H1 (cell line): ENCODE results near the gene PLEKHA4. TPM values are rescaled to one million over a fixed set of nuclear protein-coding genes. Genes with fewer than 3 reads are reported as not detected.

Experiments
- EP300 ChIP-seq, 2 experiments: IDR thresholded peaks; 1 replicate in 1 of 2; 2 replicates in 1 of 2; pipeline ENCODE4 v1.6.1; 2011 to 2012; ENCODE audit warnings: low read depth in 2 of 2, low read length in 2 of 2, mild to moderate bottlenecking in 2 of 2, borderline replicate concordance in 1 of 2, inconsistent platforms in 1 of 2, moderate library complexity in 1 of 2
- polyA plus RNA-seq, 7 experiments: library from polyadenylated mRNA; depleted of rRNA in 3 of 7; stranded (reverse) in 5 of 7; unstranded in 2 of 7; fragments of >200 nt in 5 of 7; fragments of 200-250 nt in 2 of 7; gene quantifications; 1 replicate in 5 of 7; 2 replicates in 1 of 7; 4 replicates in 1 of 7; pipeline versions ENCODE4 v1.2.1 to v1.2.3, GENCODE V29; 2011 to 2013; ENCODE audit warnings: missing spikeins in 2 of 7, mixed read lengths in 2 of 7
- total RNA-seq: library from RNA; stranded (reverse); fragmentation: NEBNext Ultra II Directional; extraction: Animal tissue kit (Norgen Biotek cat#: 25700); gene quantifications from 2 replicates; pipeline ENCODE4 v1.2.1, GENCODE V29; 2021

PLEKHA4 gene
- total and polyA plus RNA-seq, 2 of the 8 experiments (the other 6 are each of a cell fraction or from before 2014, with no cell fraction given) = 8.2 to 18.0 TPM

DNA sequence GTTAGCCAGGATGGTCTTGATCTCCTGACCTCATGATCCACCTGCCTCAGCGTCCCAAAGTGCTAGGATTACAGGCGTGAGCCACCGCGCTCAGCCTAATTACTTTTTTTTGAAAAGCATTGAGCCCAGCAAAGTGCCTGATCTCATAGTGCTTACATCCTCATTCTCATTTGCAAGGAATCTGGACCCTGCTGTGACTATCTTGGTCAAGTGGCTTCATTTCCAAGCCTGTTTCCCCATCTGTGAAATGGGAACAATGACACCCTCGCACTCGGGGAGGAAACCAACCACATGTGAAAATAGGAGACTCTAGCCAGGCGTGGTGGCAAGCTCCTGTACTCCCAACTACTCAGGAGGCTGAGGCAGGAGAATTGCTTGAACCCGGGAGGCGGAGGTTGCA, 1.6 kb upstream of the PLEKHA4 start (continued):
- TF ChIP-seq EP300 (IDR thresholded peaks at IDR 0.05; ENCODE audit: borderline replicate concordance in 1 of 2, low read depth in 2 of 2, low read length in 2 of 2) = no peak
